Caki2 (cell line): ENCODE results near the gene PRRC2B. TPM values are rescaled to one million over a fixed set of nuclear protein-coding genes. Genes with fewer than 3 reads are reported as not detected.
A peak's percentile ranks its signal among the peaks of the same experiment; 100 is the strongest.
"Not testable (repeated sequence)": the region's sequence is repeated elsewhere in the genome, so short reads cannot be mapped to it uniquely, and the experiment has no call there.

ENCODE experiments used
- DNase-seq: peaks from one replicate; pipeline ENCODE4 v3.0.0-alpha.2; 2015; ENCODE audit warnings: low read depth
- in situ Hi-C: cut with HindIII; loops from 2 replicates; pipeline ENCODE4 v1.10.0; 2016; ENCODE audit warnings: low sequenced_read_pairs, low pct_unique_long_range_greater_than_20kb, mixed read lengths
- total RNA-seq: library from RNA; depleted of rRNA; stranded (reverse); fragments of >200 nt; shearing (Covaris generic); gene quantifications from 2 replicates; pipeline ENCODE4 v1.2.3, GENCODE V29; 2014; ENCODE audit warnings: low replicate concordance

Gene PRRC2B
- total RNA-seq, 1 experiment from 2014 or later, result 35.4 TPM

- in situ Hi-C loops, result no loop called here
- DNase-seq, result no peak
These were observed 97.3 kb downstream of the PRRC2B start for GRCh38 chr9:131491001-131491710.

DNA sequence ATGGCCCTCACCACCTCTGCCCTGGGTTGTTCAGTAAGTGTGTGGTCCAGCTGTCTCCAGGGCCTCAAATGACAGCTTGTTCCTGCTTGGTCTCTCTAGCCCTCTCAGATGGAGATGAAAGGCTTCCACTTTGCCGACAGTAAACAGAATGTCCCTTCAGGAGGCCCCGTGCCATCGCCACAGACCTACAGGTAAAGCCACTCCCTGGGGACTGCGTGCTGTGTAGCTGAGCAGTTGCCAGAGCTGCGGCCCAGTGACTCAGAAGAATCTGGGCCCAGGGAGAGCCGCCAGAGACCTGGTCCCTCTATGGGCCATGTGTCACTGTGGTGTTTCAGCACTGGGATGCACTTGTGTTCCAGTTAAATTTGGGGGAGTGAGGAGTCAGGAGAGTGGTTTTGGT is 98.2 kb downstream of the PRRC2B start:
- in situ Hi-C loops, result no loop called here
- DNase-seq, result no peak

DNA sequence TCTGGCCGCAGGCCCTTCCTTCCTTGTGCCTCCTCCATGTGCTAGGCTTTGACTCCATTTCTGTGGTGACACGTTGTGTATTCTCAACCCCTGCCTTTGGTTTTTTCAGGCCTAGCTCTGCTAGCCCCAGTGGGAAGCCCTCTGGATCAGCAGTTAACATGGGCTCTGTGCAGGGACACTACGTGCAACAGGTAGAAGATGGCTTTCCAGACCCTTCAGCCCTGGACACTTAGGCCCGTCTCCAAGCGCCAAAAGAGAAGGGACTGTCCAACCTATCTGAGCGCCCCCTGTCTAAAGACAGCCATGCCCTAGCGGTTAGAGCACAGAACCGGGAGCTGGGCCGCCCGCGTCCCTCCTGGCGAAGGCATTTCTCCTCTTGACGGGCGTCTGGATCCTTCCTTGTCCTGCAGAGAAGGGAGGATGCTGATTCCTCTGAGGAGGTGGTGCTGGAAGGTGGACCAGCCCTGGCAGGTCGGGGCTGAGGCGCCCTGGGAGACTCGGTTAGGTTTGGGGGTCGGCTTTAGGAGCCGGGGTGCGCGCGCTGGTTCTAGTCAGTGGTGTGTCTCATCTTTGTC is 100.5 kb downstream of the PRRC2B start:
- in situ Hi-C loops, result no loop called here
- no peak for DNase-seq

DNA sequence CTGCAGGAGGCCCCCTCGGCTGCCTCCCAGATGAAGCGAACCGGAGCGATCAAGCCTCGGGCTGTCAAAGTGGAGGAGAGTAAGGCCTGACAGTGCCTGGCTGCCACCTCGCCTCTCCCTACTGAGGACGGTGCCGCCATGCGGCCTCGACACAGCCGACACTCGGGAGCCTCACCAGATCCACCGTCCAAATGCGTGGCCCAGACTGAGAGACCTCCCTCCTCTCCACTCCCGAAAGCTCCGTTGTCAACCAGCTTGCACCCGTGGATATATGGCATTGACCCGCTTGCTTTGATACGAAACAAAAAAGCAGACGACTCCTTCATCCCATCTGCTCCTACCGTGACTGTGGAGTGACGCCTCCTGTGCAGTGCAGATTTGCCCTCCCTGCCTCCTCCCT is 101.9 kb downstream of the PRRC2B start:
- no peak for DNase-seq
- in situ Hi-C loops, result no loop called here

DNA sequence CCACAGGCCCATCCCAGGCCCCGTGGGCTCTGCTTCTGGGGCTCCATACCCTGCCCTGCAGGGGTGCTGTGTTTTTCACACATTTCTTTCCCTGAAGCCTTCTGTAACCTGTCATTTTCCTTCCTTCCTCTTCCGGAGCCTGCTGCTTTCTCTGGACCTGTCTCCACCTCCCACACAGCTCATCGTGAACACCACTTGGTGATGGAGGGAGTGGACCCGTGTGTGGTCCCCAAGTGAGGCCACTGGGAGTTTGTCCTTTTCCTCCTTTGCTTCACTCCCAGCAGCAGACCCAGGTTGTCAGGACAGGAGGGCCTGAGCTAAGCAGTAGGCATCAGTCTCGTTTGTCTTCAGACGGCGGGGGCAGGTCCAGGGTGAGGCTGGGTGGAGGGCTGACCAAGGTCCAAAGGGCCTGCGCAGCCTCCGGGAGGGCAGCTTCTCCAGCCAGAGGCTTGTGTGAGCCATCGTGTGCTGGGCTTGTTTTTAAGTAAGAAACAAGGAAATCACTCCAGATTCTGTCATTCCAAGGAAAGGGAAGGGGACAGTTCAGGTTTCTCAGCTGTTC is 103.0 kb downstream of the PRRC2B start:
- in situ Hi-C loops, result no loop called here
- DNase-seq, result no peak

GRCh38 chr9:131499254-131499767 is 105.4 kb downstream of the PRRC2B start:
- DNase-seq, result no peak
- in situ Hi-C loops, result no loop called here

DNA sequence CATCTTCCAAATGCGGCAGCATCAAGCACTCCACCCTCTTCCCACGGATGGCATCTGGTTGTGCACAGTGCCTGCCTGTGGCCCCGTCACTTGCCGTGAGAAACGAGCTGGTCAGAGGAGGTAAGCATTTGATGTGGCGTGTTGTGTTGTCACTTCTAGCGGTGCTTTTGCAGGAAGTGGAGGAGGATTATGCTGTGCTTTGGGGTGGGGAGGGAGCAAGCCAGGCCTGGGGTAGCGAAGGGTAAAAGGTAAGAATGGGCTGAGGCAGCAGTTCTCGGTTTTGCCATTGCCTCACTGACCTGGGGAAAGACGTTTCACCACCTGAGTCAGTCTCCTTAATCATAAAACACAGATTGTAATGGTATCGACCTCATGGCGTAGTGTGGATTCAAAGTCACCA is 106.5 kb downstream of the PRRC2B start:
- no peak for DNase-seq
- in situ Hi-C loops, result no loop called here

DNA sequence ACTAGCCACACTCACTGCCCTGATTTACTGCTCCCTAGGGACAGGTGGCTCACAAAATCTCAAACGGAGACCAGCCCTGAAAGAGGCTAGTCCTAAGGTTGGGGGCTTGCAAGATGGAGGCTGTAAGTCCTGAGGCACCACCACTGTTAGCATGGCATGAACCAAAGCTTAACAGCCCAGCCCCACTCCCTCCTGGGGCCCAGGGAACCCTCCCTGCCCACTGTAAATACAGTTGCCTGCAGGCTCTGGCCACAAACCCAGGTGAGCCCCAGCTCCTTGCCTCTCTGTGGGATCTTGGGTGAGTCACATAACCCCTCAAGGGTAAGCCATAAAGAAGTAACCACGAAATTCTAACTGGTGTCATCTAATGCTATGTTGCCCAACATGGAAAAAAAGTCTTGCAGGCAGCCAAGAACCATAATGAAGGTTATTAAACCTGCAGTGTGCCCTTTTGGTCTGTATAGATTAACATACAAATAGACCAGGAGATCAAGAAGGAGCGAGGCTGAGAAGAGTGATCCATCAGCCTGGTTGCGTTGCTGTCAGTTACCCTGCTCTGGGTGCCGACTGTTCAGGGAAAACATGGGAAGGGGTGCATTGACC is 107.2 kb downstream of the PRRC2B start:
- DNase-seq, result peak; percentile 30
- in situ Hi-C loops, result no loop called here

DNA sequence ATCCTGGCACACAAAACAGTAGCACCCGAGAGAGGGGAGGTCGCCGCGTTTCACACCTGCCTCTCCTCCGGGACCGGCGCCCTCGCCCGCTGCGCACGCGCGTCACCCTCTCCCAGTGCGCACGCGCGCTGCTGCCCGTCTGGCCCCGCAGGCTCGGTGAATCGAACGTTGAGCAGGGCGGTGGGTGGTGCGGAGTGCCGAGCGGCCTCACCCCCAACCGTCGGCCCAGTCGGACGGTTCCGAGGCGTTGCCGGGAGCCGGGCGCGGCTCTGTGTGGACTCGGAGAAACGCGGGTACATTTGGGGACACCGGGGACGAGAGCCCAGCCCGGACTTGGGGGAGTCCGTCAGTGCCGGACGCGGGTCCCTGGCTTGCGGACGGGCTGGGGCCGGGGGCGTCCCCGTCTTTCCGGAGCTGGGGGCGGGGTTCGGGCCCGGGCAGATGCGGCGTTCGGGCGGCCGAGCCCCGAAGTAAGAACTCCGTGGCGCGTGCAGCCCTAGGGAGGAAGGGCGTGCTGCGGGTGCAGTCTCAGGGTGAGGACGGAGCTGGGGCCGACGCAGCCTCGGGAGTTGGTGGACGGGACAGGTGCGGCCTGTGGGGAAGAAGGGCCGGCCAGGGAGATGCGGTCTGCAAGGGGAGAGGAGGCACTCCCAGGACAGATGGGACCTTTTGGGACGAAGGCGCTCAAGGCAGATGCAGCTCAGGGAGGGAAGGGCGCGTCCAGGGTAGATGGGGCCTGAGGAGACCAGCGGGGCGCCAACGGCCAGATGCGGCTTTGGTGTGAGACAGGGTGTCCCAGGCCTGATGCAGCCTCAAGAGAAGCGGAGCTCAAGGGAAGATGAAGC is 109.1 kb downstream of the PRRC2B start, which contains the start of gene POMT1:
TSS of gene POMT1 (plus strand) at position 138 of the 845 bp plus-strand sequence. CDS start 1,301 bp downstream, outside the sequence.
- in situ Hi-C loops, result no loop called here

GRCh38 chr9:131503626-131504465 is 110.0 kb downstream of the PRRC2B start:
- peak; percentile 41 for DNase-seq

More for the DNA sequence above, 109.1 kb downstream of the PRRC2B start, which contains the start of gene POMT1:
- DNase-seq, result peak; percentile 77

GRCh38 chr9:131505012-131505411 is 111.1 kb downstream of the PRRC2B start:
- in situ Hi-C loops, result no loop called here
- DNase-seq, result no peak

More at GRCh38 chr9:131503626-131504465, 110.0 kb downstream of the PRRC2B start:
- in situ Hi-C loops, result no loop called here

GRCh38 chr9:131511416-131511815 is 117.5 kb downstream of the PRRC2B start:
- in situ Hi-C loops, result no loop called here

DNA sequence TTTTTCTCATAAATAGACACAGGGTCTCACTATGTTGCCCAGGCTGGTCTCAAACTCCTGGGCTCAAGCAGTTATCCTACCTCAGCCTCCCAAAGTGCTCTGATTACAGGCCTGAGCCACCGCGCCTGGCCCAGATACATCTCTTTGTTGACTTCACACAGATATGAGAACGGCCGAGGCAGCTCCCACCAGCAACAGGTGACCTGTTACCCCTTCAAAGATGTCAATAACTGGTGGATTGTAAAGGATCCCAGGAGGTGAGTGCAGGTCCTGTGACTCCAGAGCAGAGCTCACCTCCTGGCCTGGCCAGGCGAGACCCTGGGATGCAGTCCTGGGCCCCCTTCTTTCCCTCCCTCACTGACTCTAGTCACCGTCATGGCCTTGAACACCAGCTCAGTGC is 118.0 kb downstream of the PRRC2B start:
- no peak for DNase-seq
- in situ Hi-C loops, result no loop called here

More at GRCh38 chr9:131511416-131511815, 117.5 kb downstream of the PRRC2B start:
- DNase-seq, result no peak

DNA sequence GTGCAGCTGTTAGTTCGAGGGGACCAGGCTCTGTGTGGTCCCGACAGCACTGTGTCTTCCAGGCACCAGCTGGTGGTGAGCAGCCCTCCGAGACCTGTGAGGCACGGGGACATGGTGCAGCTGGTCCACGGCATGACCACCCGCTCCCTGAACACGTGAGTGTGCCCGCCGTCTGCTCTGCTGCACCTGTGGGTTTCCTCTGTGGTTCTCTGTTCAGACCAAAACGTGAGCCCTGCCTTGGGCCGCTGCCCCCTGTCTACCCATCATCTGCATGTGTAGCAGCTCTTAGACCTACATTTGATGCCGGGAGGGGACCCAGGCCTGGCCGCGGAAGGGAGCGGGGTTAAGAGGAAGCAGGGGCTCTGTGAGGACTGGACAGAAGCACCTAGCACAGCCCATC is 119.3 kb downstream of the PRRC2B start:
- in situ Hi-C loops, result no loop called here
- no peak for DNase-seq

DNA sequence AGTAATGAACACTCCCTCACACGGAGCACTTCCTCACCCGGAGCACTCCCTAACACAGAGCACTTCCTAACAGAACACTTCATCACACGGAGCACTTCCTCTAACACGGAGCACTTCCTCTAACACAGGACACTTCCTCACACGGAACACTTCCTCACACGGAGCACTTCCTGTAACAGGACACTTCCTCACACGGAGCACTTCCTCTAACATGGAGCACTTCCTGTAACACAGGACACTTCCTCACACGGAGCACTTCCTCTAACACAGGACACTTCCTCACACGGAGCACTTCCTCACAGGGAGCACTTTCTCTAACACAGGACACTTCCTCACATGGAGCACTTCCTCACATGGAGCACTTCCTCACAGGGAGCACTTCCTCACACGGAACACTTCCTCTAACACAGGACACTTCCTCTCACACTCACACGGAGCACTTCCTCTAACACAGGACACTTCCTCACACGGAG is 121.7 kb downstream of the PRRC2B start:
- in situ Hi-C loops, DNase-seq: not testable (repeated sequence)

- in situ Hi-C loops, result no loop called here
- DNase-seq, result no peak
These were observed 122.2 kb downstream of the PRRC2B start for GRCh38 chr9:131516100-131516499.

GRCh38 chr9:131516930-131517329 is 123.0 kb downstream of the PRRC2B start:
- in situ Hi-C loops, result no loop called here
- no peak for DNase-seq
